Colonic mucosa (tissue), 4 donors: ENCODE measurements around the gene SLC16A8. TPM values are rescaled to one million over a fixed set of nuclear protein-coding genes. Genes with fewer than 3 reads are reported as not detected.

ENCODE experiments used
- DNase-seq: peaks from one replicate; pipeline ENCODE4 v3.0.0-alpha.2; 2020
- H3K27ac ChIP-seq: fragments of 200-600 bp; one replicate; pipeline ENCODE4 v1.8.0; 2021
- H3K27me3 ChIP-seq: fragments of 200-600 bp; one replicate; pipeline ENCODE4 v1.8.0; 2021
- H3K36me3 ChIP-seq: fragments of 200-600 bp; one replicate; pipeline ENCODE4 v1.8.0; 2021
- H3K4me1 ChIP-seq: fragments of 200-600 bp; one replicate; pipeline ENCODE4 v1.8.0; 2021; ENCODE audit warnings: mild to moderate bottlenecking
- H3K4me3 ChIP-seq: fragments of 200-600 bp; one replicate; pipeline ENCODE4 v1.8.0; 2021
- H3K9ac ChIP-seq, 2 donors: one replicate each; pipeline ENCODE4 v1.7.0; 2013; ENCODE audit warnings: control low read depth in 2 of 2, low read depth in 2 of 2, low read length in 2 of 2
- H3K9me3 ChIP-seq: fragments of 200-600 bp; one replicate; pipeline ENCODE4 v1.8.0; 2021
- intact Hi-C: fragments of 100-400 bp; cut with DNase I; formaldehyde crosslinking; loops from one replicate; pipeline ENCODE4 v1.14.1; 2022
- total RNA-seq, 2 donors: library from RNA; stranded (reverse); fragmentation: NEBNext Ultra II Directional in 1 of 2; extraction: Animal tissue kit (Norgen Biotek cat#: 25700) in 1 of 2; gene quantifications; one replicate each; pipeline ENCODE4 v1.2.1, GENCODE V29; 2021
- TF ChIP-seq, protein P1 (sequence below): fragments of 200-600 bp; IDR thresholded peaks from one replicate; pipeline ENCODE4 v1.8.0; 2022; ENCODE audit warnings: antibody characterized with exemption, mild to moderate bottlenecking
- donor health status: healthy.
- donor health status: DM: no; HTN: no; CAD: no.
- donor health status: DM: no; HTN: no; CAD: no.

SLC16A8 gene
- total RNA-seq, 2 donors from 2014 or later = 0.27 TPM; not detected in 1

DNA sequence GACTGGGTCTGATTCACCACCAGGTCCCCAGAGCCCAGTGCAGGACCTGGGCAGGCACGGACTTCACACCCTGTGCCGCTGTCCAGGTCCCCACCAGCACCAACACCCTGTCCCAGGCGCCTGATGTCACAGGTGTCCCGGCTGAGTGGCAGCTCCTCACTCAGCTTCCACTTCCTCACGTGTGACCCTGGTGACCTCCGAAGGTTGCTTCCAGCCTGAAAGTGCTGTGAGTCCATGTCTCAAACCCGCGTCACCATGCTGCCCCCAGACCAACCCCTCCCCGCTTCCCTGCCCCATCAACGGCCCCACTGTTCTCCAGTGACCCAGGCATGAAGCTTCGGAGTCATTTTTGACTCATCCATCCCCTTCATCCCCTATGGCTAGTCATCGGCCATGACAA, 52.5 kb downstream of the SLC16A8 start:
- no peak for DNase-seq
- Histone ChIP-seq H3K36me3 (no peaks in the 10 kb centered on the region), H3K9ac (no peak overlapping the region), H3K27me3 (no peaks in the 10 kb centered on the region), H3K27ac (no peak overlapping the region), H3K4me3 (no peak overlapping the region), H3K9me3 (no peaks in the 10 kb centered on the region), H3K4me1 (peaks cover 4% of the 10 kb centered on the region)
- intact Hi-C loops = no loop called here
- TF ChIP-seq, protein P1, sequence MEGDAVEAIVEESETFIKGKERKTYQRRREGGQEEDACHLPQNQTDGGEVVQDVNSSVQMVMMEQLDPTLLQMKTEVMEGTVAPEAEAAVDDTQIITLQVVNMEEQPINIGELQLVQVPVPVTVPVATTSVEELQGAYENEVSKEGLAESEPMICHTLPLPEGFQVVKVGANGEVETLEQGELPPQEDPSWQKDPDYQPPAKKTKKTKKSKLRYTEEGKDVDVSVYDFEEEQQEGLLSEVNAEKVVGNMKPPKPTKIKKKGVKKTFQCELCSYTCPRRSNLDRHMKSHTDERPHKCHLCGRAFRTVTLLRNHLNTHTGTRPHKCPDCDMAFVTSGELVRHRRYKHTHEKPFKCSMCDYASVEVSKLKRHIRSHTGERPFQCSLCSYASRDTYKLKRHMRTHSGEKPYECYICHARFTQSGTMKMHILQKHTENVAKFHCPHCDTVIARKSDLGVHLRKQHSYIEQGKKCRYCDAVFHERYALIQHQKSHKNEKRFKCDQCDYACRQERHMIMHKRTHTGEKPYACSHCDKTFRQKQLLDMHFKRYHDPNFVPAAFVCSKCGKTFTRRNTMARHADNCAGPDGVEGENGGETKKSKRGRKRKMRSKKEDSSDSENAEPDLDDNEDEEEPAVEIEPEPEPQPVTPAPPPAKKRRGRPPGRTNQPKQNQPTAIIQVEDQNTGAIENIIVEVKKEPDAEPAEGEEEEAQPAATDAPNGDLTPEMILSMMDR = no peak

DNA sequence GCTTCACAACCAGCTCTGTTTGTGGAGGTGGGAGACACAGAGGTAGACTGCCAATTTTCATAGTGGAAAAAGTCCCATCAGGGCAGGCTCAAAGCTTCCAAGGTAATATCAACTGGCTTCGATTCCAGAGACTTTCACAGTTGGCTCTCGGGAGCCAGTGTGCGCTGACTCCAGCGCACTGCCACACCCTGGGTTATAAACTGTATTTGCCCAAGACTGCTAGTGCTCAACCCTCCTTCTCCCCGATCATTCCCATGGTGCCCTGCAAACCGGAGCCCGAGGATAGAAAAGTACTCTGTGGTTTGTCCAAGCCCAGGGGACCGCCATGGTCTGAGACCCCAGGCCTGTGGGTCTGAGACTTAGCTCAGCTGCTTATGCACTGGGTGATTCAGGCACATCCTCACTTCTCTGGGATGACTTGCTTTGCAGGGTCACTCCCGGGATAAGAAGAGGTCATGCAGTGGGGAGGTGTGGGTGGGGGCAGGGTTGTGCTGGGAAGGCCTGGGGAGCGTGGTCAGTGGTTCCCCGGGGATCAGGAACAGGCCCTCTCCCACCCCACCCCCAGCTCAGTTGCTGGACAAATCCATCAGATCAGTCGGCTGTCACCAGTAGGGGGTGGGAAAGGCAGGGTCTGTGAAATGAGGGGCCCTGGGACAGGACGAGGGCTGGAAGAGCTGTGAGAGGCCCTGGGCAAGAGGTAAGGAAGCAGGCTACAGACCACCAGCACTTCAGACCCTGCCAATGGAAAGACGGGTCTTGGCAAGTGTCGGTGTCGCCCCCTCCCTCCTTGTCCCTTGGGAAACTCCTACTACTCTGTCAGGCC, 53.5 kb downstream of the SLC16A8 start:
- intact Hi-C loops = no loop called here
- H3K4me3 ChIP-seq = no peak overlapping the region
- H3K36me3 ChIP-seq = no peaks in the 10 kb centered on the region
- H3K9me3 ChIP-seq = no peaks in the 10 kb centered on the region
- no peaks in the 10 kb centered on the region for H3K27me3 ChIP-seq
- H3K9ac ChIP-seq = peak overlapping the region in 1 of 2 donors; percentile 44
- peaks cover 4% of the 10 kb centered on the region for H3K4me1 ChIP-seq
- TF ChIP-seq, protein P1 = no peak
- DNase-seq = peak; percentile 80
- H3K27ac ChIP-seq = no peak overlapping the region

DNA sequence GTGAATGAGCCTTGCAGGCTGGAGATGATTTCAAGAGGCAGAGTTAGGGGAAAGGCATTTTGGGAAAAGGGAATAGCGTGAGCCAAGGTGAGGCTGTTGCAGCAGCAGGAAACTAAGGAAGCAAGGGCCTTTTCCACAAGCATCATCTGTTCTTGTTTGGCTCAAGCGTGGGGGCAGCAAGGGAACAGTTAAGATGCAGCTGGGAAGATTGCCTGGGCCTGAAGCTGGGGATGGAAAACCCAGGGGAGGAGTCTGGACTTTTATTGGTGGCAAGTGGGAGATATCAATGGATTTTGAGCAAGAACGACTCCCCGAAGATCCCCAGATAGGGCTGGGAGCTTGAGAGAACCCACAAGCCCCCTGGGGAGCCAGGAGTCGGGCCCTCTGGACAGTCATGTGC, 54.1 kb downstream of the SLC16A8 start:
- H3K27ac ChIP-seq = no peak overlapping the region
- no peak overlapping the region for H3K4me3 ChIP-seq
- H3K4me1 ChIP-seq = peaks cover 4% of the 10 kb centered on the region
- no peaks in the 10 kb centered on the region for H3K27me3 ChIP-seq
- intact Hi-C loops = no loop called here
- H3K36me3 ChIP-seq = no peaks in the 10 kb centered on the region
- H3K9ac ChIP-seq = no peak overlapping the region
- TF ChIP-seq, protein P1 = no peak
- DNase-seq = no peak
- H3K9me3 ChIP-seq = no peaks in the 10 kb centered on the region

DNA sequence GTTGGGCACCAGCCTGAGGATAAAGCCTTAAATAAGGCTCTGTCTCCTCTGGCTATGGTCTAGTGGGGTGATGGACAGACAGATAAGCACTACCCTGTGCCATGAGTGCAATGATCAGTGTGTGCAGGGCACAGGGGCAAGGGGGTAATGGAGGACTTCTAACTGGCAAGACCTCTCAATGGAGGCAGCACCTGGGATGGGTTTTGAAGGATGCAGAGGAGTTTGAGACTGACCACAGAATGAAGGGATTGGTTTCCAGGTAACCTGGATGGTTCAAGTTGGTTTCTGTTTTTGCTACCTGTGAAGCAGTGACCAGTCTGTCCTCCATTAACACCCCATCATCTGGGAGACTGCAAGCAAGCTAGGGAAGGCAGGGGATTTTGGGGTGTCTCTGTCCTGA, 54.6 kb downstream of the SLC16A8 start:
- Histone ChIP-seq H3K9ac (no peak overlapping the region), H3K9me3 (no peaks in the 10 kb centered on the region), H3K27me3 (no peaks in the 10 kb centered on the region), H3K4me3 (no peak overlapping the region), H3K36me3 (no peaks in the 10 kb centered on the region), H3K4me1 (peaks cover 4% of the 10 kb centered on the region), H3K27ac (no peak overlapping the region)
- DNase-seq = no peak
- TF ChIP-seq, protein P1 = no peak
- intact Hi-C loops = no loop called here

DNA sequence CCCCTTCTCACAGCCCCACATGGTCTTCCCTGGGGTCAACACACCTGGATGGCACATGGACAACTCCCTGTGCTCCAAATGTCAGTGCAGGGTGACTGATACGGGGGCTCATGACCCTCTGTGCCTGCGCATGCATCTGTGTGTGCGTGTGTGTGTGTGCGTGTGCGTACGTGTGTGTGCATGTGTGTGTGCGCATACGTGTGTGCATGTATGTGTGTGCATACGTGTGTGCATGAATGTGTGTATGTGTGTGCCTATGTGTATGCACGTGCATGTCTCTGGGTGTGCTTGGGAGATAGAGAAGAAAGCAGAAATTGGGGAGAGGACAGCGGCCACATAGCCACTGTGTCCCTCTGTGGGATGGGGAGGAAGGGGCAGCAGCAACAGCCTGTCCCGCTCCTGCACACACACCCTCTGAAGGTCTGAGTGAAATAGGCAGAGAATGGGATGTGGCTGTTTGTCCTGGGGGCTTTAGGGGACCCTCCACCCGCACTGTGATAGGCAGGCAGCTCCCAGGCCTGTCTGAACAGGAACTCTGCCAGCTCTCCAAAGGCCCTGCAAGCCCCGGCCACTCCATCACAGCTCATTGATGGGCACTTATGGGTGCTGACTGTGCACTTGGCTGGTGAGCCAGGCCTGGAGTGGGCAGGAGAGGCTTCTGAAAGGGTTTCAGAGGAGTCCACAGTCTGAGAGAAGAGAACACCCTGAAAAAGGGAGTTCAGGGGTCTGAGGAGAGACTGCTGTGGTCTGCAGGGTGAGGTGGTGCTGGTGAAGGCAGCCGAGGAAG, 55.4 kb downstream of the SLC16A8 start:
- H3K27me3 ChIP-seq = no peaks in the 10 kb centered on the region
- no peaks in the 10 kb centered on the region for H3K9me3 ChIP-seq
- no peak overlapping the region for H3K27ac ChIP-seq
- no peak overlapping the region for H3K4me3 ChIP-seq
- no peak overlapping the region for H3K9ac ChIP-seq
- peaks cover 4% of the 10 kb centered on the region for H3K4me1 ChIP-seq
- intact Hi-C loops = no loop called here
- H3K36me3 ChIP-seq = no peaks in the 10 kb centered on the region
- TF ChIP-seq, protein P1 = no peak
- no peak for DNase-seq

Other genes starting within 250 kb of the SLC16A8 start
- gene ANKRD54, start 239.8 kb downstream of the SLC16A8 start, total RNA-seq = 10 to 100 TPM; 27.1 to 34.2 TPM
- 100 to 1,000 TPM; 358 to 451 TPM for gene EIF3L, start 234.8 kb downstream of the SLC16A8 start, total RNA-seq
- 10 to 100 TPM; 27.3 TPM for gene MICALL1, start 177.9 kb downstream of the SLC16A8 start, total RNA-seq
- gene C22orf23, start 130.6 kb downstream of the SLC16A8 start, total RNA-seq = not detected
- 100 to 1,000 TPM in 1 of 2 donors, 10 to 100 TPM in 1; 52.5 to 110 TPM for gene POLR2F, start 130.5 kb downstream of the SLC16A8 start, total RNA-seq
- gene SOX10, start 99.6 kb downstream of the SLC16A8 start, total RNA-seq = 1 to 10 TPM in 1 of 2 donors, under 1 TPM in 1; 0.57 to 3.4 TPM
- gene PICK1, start 26.8 kb downstream of the SLC16A8 start, total RNA-seq = 10 to 100 TPM; 27.6 to 47.2 TPM
- gene BAIAP2L2, start 26.5 kb upstream of the SLC16A8 start, total RNA-seq = 10 to 100 TPM; 59.1 to 76.6 TPM
- gene PLA2G6, start 97.6 kb upstream of the SLC16A8 start, total RNA-seq = 10 to 100 TPM; 24.1 to 38.5 TPM
- gene MAFF, start 117.8 kb upstream of the SLC16A8 start, total RNA-seq = 10 to 100 TPM in 1 of 2 donors, 1 to 10 TPM in 1; 5.2 to 41.7 TPM
- gene TMEM184B, start 188.8 kb upstream of the SLC16A8 start, total RNA-seq = 10 to 100 TPM; 58.8 to 61.6 TPM
- gene CSNK1E, start 233.2 kb upstream of the SLC16A8 start, total RNA-seq = 10 to 100 TPM; 97.0 to 97.2 TPM